Keratinocyte (primary cell): ENCODE results near the gene DTL.

Experiments
- CTCF ChIP-seq, 3 experiments: IDR thresholded peaks in 1 of 3; conservative IDR thresholded peaks in 1 of 3; optimal IDR thresholded peaks in 1 of 3; 2 replicates in 2 of 3; 3 replicates in 1 of 3; pipeline versions ENCODE3 to v1.5.1; 2011; ENCODE audit warnings: low read length in 3 of 3, mild to moderate bottlenecking in 3 of 3, moderate library complexity in 2 of 3, control low read depth in 1 of 3, inconsistent platforms in 1 of 3; ENCODE audit not compliant: insufficient read depth in 2 of 3; ENCODE audit errors: extremely low read depth in 1 of 3
- EZH2 ChIP-seq: IDR thresholded peaks from one replicate; pipeline ENCODE4 v1.6.1; 2012; ENCODE audit warnings: inconsistent platforms, mild to moderate bottlenecking, low read length, moderate library complexity

- TF ChIP-seq EZH2 = no peak
- TF ChIP-seq CTCF (optimal IDR thresholded peaks at IDR 0.05 in 1 of 3, IDR thresholded peaks at IDR 0.05 in 1 of 3, conservative IDR thresholded peaks at IDR 0.05 in 1 of 3; ENCODE audit: extremely low read depth in 1 of 3, insufficient read depth in 2 of 3, low read length in 3 of 3) = no peak
These were observed 89.4 kb downstream of the DTL start for GRCh38 chr1:212124690-212125582.
